Right cardiac atrium (tissue), 5 donors: ENCODE measurements around the gene DEDD. TPM values are rescaled to one million over a fixed set of nuclear protein-coding genes. Genes with fewer than 3 reads are reported as not detected.

ENCODE experiments used
- ATAC-seq, 2 donors: fragments of 200-7000 bp; cut with Tn5 transposase; one replicate each; pipeline versions ENCODE4 v1.8.0 to v1.9.1; 2020; ENCODE audit warnings: moderate library complexity in 2 of 2, mild to moderate bottlenecking in 1 of 2
- DNase-seq, 3 donors: peaks; one replicate each; pipeline ENCODE4 v3.0.0-alpha.2; 2020
- H3K27ac ChIP-seq: one replicate; pipeline ENCODE4 v1.5.1; 2013; ENCODE audit warnings: mild to moderate bottlenecking, low read length, control low read depth, moderate library complexity
- H3K27me3 ChIP-seq: one replicate; pipeline ENCODE4 v1.6.1; 2013; ENCODE audit not compliant: control insufficient read depth, insufficient read depth
- H3K4me1 ChIP-seq: one replicate; pipeline ENCODE4 v1.6.1; 2013; ENCODE audit warnings: low read length; ENCODE audit not compliant: control insufficient read depth, insufficient read depth
- H3K4me3 ChIP-seq: one replicate; pipeline ENCODE4 v1.5.1; 2013; ENCODE audit warnings: low read length, control low read depth
- H3K9me3 ChIP-seq: one replicate; pipeline ENCODE4 v1.6.1; 2013; ENCODE audit warnings: low read length; ENCODE audit not compliant: control insufficient read depth
- WGBS: extraction: QIAGEN DNeasy Blood & Tissue Kit; methylation state at CpG from one replicate; pipeline ENCODE4 v1.1.7; 2013; 5-methylcytosine and 5-hydroxymethylcytosine counted together
- intact Hi-C, 4 donors: fragments of 100-400 bp; cut with DNase I; formaldehyde crosslinking; loops; one replicate each; pipeline versions ENCODE4 v1.11.0 to v1.14.0; 2022 to 2023
- polyA plus RNA-seq: library from polyadenylated mRNA; stranded (reverse); fragments of 200-250 nt; gene quantifications from one replicate; pipeline ENCODE4 v1.2.3, GENCODE V29; 2013
- total RNA-seq, 4 donors: library from RNA; stranded (reverse); fragmentation: NEBNext Ultra II Directional; extraction: Animal tissue kit (Norgen Biotek cat#: 25700); gene quantifications; one replicate each; pipeline ENCODE4 v1.2.1, GENCODE V29; 2021
- donor health status: healthy with polysubstance abuse.
- donor health status: DM: no; HTN: yes; CAD: no.
- donor health status: DM: no; HTN: no; CAD: no.
- donor health status: DM: no; HTN: yes; CAD: no; lungs with severe emphysema.
- donor health status: DM: yes; HTN: yes; CAD: no.

The DEDD gene
- total and polyA plus RNA-seq, 5 donors: 15.5 to 30.6 (median 28.4) TPM

GRCh38 chr1:161082483-161082882 is 50.0 kb downstream of the DEDD start:
- H3K4me3 ChIP-seq: no peak overlapping the region
- WGBS: 79% methylated on average over 2 of the region's 2 CpGs
- no peak for ATAC-seq
- H3K9me3 ChIP-seq: no peaks in the 10 kb centered on the region
- no peaks in the 10 kb centered on the region for H3K4me1 ChIP-seq
- H3K27me3 ChIP-seq: no peaks in the 10 kb centered on the region
- H3K27ac ChIP-seq: no peak overlapping the region
- DNase-seq: no peak
- intact Hi-C loops: no loop called here

GRCh38 chr1:161081519-161081918 is 50.9 kb downstream of the DEDD start:
- intact Hi-C loops: no loop called here
- ATAC-seq (no peak), DNase-seq (no peak)
- no peak overlapping the region for H3K27ac ChIP-seq
- no peaks in the 10 kb centered on the region for H3K27me3 ChIP-seq
- 76% methylated on average over 5 of the region's 5 CpGs for WGBS
- H3K4me1 ChIP-seq: no peaks in the 10 kb centered on the region
- H3K9me3 ChIP-seq: no peaks in the 10 kb centered on the region
- no peak overlapping the region for H3K4me3 ChIP-seq

GRCh38 chr1:161080441-161081405 is 51.7 kb downstream of the DEDD start:
- DNase-seq: no peak
- Histone ChIP-seq H3K27me3 (no peaks in the 10 kb centered on the region), H3K4me3 (no peak overlapping the region), H3K9me3 (no peaks in the 10 kb centered on the region), H3K4me1 (no peaks in the 10 kb centered on the region), H3K27ac (no peak overlapping the region)
- peak in 1 of 2 donors; percentile 10 for ATAC-seq
- WGBS: 80% methylated on average over 5 of the region's 5 CpGs
- intact Hi-C loops: no loop called here

GRCh38 chr1:161079436-161080110 is 52.9 kb downstream of the DEDD start:
- no peak overlapping the region for H3K27ac ChIP-seq
- DNase-seq (no peak), ATAC-seq (no peak)
- H3K4me1 ChIP-seq: no peaks in the 10 kb centered on the region
- intact Hi-C loops: loop anchor here in 1 of 4 donors (10.0 kb wide), 1 partner anchor 55 kb away; the partner anchor contains the start of gene DEDD
- WGBS: 45% methylated on average over 41 of the region's 41 CpGs
- no peaks in the 10 kb centered on the region for H3K27me3 ChIP-seq
- no peaks in the 10 kb centered on the region for H3K9me3 ChIP-seq
- H3K4me3 ChIP-seq: no peak overlapping the region

GRCh38 chr1:161077426-161077825 is 55.0 kb downstream of the DEDD start:
- Histone ChIP-seq H3K9me3 (no peaks in the 10 kb centered on the region), H3K27ac (no peak overlapping the region), H3K4me3 (no peak overlapping the region), H3K27me3 (no peaks in the 10 kb centered on the region), H3K4me1 (no peaks in the 10 kb centered on the region)
- intact Hi-C loops: loop anchor here in 1 of 4 donors (10.0 kb wide), 1 partner anchor 57 kb away; the partner anchor contains the start of gene DEDD
- no peak for DNase-seq
- WGBS: 70% methylated on average over 9 of the region's 9 CpGs
- no peak for ATAC-seq

DNA sequence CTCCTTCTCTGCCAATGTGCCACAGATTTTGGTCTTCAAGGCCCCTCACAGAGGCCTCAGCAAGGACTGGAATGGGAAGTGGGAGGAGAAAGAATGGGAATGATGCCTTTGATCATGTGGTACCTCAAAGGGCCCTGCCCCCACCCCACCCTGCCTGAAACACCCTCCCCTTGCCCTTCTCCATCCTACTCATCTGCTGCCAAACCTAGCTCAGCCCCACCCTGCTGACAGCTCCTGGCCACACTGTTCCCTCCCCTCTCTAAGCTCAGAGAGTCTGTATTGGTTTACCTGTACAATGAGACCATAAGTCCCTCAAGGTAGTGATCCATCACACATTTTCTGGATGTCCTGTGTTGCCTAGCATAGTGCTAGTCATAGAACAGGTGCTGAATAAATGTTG is 56.1 kb downstream of the DEDD start:
- Histone ChIP-seq H3K4me3 (no peak overlapping the region), H3K27me3 (no peaks in the 10 kb centered on the region), H3K27ac (no peak overlapping the region), H3K9me3 (no peaks in the 10 kb centered on the region), H3K4me1 (no peaks in the 10 kb centered on the region)
- ATAC-seq (no peak), DNase-seq (no peak)
- intact Hi-C loops: loop anchor here in 1 of 4 donors (10.0 kb wide), 1 partner anchor 58 kb away; the partner anchor contains the start of gene DEDD

- ATAC-seq (no peak), DNase-seq (no peak)
- Histone ChIP-seq H3K27me3 (no peaks in the 10 kb centered on the region), H3K9me3 (no peaks in the 10 kb centered on the region), H3K4me3 (no peak overlapping the region), H3K27ac (no peak overlapping the region), H3K4me1 (no peaks in the 10 kb centered on the region)
- WGBS: 75% methylated on average over 12 of the region's 12 CpGs
- intact Hi-C loops: loop anchor here in 1 of 4 donors (10.0 kb wide), 1 partner anchor 60 kb away; the partner anchor contains the start of gene DEDD
Observed at GRCh38 chr1:161074676-161075368, 57.6 kb downstream of the DEDD start.

DNA sequence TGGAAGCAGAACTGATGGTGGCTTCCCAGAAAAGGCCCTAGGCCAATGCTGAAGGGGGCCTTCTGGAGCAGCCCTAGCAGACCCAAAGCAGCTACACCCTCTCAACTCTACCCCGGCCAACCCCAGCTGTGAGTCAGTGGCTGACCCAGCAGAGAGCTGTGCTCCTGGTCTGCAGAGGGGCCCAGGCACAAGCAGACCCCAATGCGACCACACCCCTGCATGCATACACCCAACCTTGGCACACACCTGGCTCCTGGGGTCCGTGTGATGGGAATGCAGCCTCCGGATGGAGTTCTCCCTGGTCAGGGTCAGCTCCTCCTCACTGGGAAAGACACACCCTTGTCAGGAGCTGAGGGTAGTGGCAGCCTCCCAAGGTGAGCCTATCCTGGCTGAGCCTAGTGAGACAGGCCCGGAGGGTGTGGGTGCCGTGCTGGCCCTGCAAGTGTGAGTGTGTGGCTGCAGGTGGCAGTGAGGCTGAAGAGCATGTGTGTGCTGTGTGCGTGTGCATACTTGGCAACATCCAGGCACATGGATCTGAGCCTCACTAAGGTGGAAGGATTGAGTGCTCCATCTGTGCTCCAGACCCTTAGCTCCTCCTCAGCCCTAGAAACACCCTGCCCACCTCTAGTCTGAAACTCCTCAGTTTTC is 58.9 kb downstream of the DEDD start:
- intact Hi-C loops: loop anchor here in 1 of 4 donors (10.0 kb wide), 1 partner anchor 61 kb away; the partner anchor contains the start of gene DEDD
- Histone ChIP-seq H3K4me3 (no peak overlapping the region), H3K4me1 (no peaks in the 10 kb centered on the region), H3K27me3 (no peaks in the 10 kb centered on the region), H3K27ac (no peak overlapping the region), H3K9me3 (no peaks in the 10 kb centered on the region)
- 77% methylated on average over 7 of the region's 7 CpGs for WGBS
- no peak for DNase-seq
- ATAC-seq: no peak

DNA sequence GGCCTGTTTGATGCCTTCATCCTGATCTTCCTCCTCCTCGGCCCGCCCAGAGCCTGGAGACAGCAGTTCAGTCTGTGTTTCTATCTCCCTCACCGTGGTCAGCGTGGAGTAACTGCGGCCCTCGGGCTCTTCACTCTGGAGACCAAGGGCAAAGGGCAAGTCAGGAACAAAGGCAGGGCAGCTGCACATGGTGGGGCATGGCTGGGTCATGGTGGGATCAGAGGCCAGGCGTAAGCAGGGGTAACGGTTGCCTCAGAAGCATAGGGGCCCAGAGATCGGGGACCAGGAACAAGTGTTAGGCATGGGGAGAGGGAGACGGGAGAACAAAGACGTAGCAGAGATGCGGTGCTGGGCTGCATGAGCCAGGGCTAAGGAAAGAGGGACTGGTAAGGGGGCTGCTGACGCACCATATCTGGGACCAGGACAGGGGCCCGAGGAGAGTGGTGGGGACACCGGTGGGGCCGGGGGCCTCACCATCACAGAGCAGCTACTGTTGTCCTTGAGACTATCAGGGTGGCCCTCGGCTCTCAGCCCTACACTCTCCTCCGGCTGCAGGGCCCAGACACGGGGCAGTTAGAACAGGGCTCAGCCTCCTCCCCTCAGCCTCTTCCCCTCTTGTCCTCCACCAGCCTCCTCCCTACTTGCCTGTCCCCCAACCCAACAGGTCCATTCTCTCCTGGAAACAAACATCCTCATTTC is 59.6 kb downstream of the DEDD start:
- DNase-seq: no peak
- Histone ChIP-seq H3K4me3 (no peak overlapping the region), H3K9me3 (no peaks in the 10 kb centered on the region), H3K4me1 (no peaks in the 10 kb centered on the region), H3K27me3 (no peaks in the 10 kb centered on the region), H3K27ac (no peak overlapping the region)
- ATAC-seq: no peak
- 95% methylated on average over 19 of the region's 19 CpGs for WGBS
- intact Hi-C loops: loop anchor here in 1 of 4 donors (10.0 kb wide), 1 partner anchor 62 kb away; the partner anchor contains the start of gene DEDD

DNA sequence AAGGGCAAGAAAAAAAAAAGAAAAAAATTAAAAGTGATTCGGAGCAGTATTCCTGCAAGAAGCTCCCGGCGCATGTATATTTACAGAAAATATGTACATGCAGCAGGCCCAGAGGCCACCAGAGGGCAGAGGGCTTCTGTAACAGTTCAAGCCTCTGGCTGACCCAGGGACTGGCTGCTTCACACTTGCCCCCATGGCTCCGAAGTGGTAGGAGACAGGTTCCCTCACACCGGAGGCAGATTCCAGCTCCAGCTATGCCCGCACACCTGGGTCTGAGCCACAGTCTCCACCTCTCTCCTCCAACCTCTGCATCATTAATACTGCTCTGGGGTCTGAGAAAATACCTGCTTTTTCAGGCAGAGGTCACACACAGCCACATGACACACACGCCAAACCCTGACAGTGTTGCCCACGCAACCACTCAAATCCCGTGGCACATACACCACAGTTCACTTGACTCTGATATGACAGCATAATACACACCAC is 60.5 kb downstream of the DEDD start:
- WGBS: 65% methylated on average over 9 of the region's 9 CpGs
- Histone ChIP-seq H3K27me3 (no peaks in the 10 kb centered on the region), H3K4me1 (no peaks in the 10 kb centered on the region), H3K9me3 (no peaks in the 10 kb centered on the region), H3K27ac (no peak overlapping the region), H3K4me3 (no peak overlapping the region)
- DNase-seq: peak; percentile 71 to 88 (median 75)
- no peak for ATAC-seq
- intact Hi-C loops: loop anchor here in 1 of 4 donors (10.0 kb wide), 1 partner anchor 63 kb away; the partner anchor contains the start of gene DEDD
